ENCODE data around the gene ODAPH.

DNA sequence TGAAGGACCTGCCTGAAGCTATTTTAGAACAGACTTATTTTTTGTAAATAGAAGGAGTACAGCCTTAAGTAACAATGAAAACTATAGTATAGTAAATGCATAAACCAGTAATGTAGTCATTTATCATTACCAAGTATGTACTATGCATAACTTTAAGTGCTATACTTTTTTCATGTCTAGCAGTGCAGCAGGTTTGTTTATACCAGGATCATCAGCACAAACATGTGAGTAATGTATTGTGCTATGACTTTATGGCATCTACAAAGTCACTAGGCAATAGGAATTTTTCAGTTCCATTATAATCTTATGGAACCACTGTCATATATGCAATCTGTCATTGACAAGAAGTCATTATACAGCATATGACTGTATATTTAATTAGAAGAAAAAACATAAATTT, 3.4 kb upstream of the ODAPH start:
- TF ChIP-seq CTCF (IDR thresholded peaks at IDR 0.05): no peak
- TF ChIP-seq POLR2A (IDR thresholded peaks at IDR 0.05): no peak

Measured in transverse colon (tissue), 3 donors.